Uterus (tissue), 2 donors: ENCODE results near the gene KRTAP3-3.

Source experiments
- POLR2A ChIP-seq, 2 donors: fragments of 450-650 bp; IDR thresholded peaks; one replicate each; pipeline ENCODE4 v1.6.1; 2016; ENCODE audit warnings: antibody characterized with exemption in 2 of 2, mild to moderate bottlenecking in 1 of 2, moderate library complexity in 1 of 2
- TF ChIP-seq, protein P1 (sequence below), 4 experiments: fragments of 200-600 bp in 2 of 4; fragments of 450-650 bp in 2 of 4; sonication (generic) in 2 of 4; IDR thresholded peaks; one replicate each; pipeline ENCODE4 v1.5.1; 2016 to 2019; ENCODE audit warnings: antibody characterized with exemption in 4 of 4, mild to moderate bottlenecking in 2 of 4, moderate library complexity in 1 of 4

GRCh38 chr17:41020336-41020735 lies 26.4 kb upstream of the KRTAP3-3 start:
- TF ChIP-seq, protein P1, sequence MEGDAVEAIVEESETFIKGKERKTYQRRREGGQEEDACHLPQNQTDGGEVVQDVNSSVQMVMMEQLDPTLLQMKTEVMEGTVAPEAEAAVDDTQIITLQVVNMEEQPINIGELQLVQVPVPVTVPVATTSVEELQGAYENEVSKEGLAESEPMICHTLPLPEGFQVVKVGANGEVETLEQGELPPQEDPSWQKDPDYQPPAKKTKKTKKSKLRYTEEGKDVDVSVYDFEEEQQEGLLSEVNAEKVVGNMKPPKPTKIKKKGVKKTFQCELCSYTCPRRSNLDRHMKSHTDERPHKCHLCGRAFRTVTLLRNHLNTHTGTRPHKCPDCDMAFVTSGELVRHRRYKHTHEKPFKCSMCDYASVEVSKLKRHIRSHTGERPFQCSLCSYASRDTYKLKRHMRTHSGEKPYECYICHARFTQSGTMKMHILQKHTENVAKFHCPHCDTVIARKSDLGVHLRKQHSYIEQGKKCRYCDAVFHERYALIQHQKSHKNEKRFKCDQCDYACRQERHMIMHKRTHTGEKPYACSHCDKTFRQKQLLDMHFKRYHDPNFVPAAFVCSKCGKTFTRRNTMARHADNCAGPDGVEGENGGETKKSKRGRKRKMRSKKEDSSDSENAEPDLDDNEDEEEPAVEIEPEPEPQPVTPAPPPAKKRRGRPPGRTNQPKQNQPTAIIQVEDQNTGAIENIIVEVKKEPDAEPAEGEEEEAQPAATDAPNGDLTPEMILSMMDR (IDR thresholded peaks at IDR 0.05), result no peak
- no peak for TF ChIP-seq POLR2A (IDR thresholded peaks at IDR 0.05)
